ENCODE measurements around the gene CFAP251. TPM values are rescaled to one million over a fixed set of nuclear protein-coding genes. Genes with fewer than 3 reads are reported as not detected.

The CFAP251 gene
- total RNA-seq, 1 donor from 2014 or later = 9.3 TPM

GRCh38 chr12:122043476-122043875 lies 125.1 kb downstream of the CFAP251 start:
- H3K9me3 Mint-ChIP-seq (ENCODE audit: low read depth) = no peaks in the 10 kb centered on the region
- no peak for TF ChIP-seq CTCF (IDR thresholded peaks at IDR 0.05; ENCODE audit: unreplicated experiment)
- no peak overlapping the region for H3K4me3 Mint-ChIP-seq (ENCODE audit: low read depth)
- H3K4me1 Mint-ChIP-seq (ENCODE audit: low read depth) = peaks cover 11% of the 10 kb centered on the region
- H3K27ac Mint-ChIP-seq = no peak overlapping the region
- peaks cover 21% of the 10 kb centered on the region for H3K36me3 Mint-ChIP-seq (ENCODE audit: insufficient read depth)
- no peaks in the 10 kb centered on the region for H3K27me3 Mint-ChIP-seq
- no peak for DNase-seq (ENCODE audit: low spot score, unreplicated experiment)

GRCh38 chr12:122045262-122045661 lies 126.9 kb downstream of the CFAP251 start:
- no peak for TF ChIP-seq CTCF (IDR thresholded peaks at IDR 0.05; ENCODE audit: unreplicated experiment)
- Mint-ChIP-seq H3K36me3 (ENCODE audit: insufficient read depth) (peaks cover 18% of the 10 kb centered on the region), H3K27me3 (no peaks in the 10 kb centered on the region), H3K27ac (no peak overlapping the region), H3K4me1 (ENCODE audit: low read depth) (peaks cover 9% of the 10 kb centered on the region), H3K4me3 (ENCODE audit: low read depth) (no peak overlapping the region), H3K9me3 (ENCODE audit: low read depth) (no peaks in the 10 kb centered on the region)
- no peak for DNase-seq (ENCODE audit: low spot score, unreplicated experiment)

- Mint-ChIP-seq H3K9me3 (ENCODE audit: low read depth) (no peaks in the 10 kb centered on the region), H3K4me3 (ENCODE audit: low read depth) (no peak overlapping the region), H3K27me3 (no peaks in the 10 kb centered on the region), H3K27ac (no peak overlapping the region), H3K36me3 (ENCODE audit: insufficient read depth) (peaks cover 15% of the 10 kb centered on the region), H3K4me1 (ENCODE audit: low read depth) (peaks cover 3% of the 10 kb centered on the region)
- no peak for DNase-seq (ENCODE audit: low spot score, unreplicated experiment)
- no peak for TF ChIP-seq CTCF (IDR thresholded peaks at IDR 0.05; ENCODE audit: unreplicated experiment)
Measured at GRCh38 chr12:122046145-122046544, 127.8 kb downstream of the CFAP251 start.

GRCh38 chr12:122048151-122048550 lies 129.8 kb downstream of the CFAP251 start:
- peaks cover 10% of the 10 kb centered on the region for H3K36me3 Mint-ChIP-seq (ENCODE audit: insufficient read depth)
- H3K27ac Mint-ChIP-seq = no peak overlapping the region
- no peak for DNase-seq (ENCODE audit: low spot score, unreplicated experiment)
- H3K4me1 Mint-ChIP-seq (ENCODE audit: low read depth) = no peaks in the 10 kb centered on the region
- no peaks in the 10 kb centered on the region for H3K9me3 Mint-ChIP-seq (ENCODE audit: low read depth)
- no peaks in the 10 kb centered on the region for H3K27me3 Mint-ChIP-seq
- TF ChIP-seq CTCF (IDR thresholded peaks at IDR 0.05; ENCODE audit: unreplicated experiment) = no peak
- H3K4me3 Mint-ChIP-seq (ENCODE audit: low read depth) = no peak overlapping the region

- no peak overlapping the region for H3K27ac Mint-ChIP-seq
- peaks cover 12% of the 10 kb centered on the region for H3K36me3 Mint-ChIP-seq (ENCODE audit: insufficient read depth)
- no peaks in the 10 kb centered on the region for H3K9me3 Mint-ChIP-seq (ENCODE audit: low read depth)
- H3K4me3 Mint-ChIP-seq (ENCODE audit: low read depth) = no peak overlapping the region
- H3K27me3 Mint-ChIP-seq = no peaks in the 10 kb centered on the region
- H3K4me1 Mint-ChIP-seq (ENCODE audit: low read depth) = no peaks in the 10 kb centered on the region
- TF ChIP-seq CTCF (IDR thresholded peaks at IDR 0.05; ENCODE audit: unreplicated experiment) = no peak
- no peak for DNase-seq (ENCODE audit: low spot score, unreplicated experiment)
Measured at GRCh38 chr12:122049827-122050226, 131.4 kb downstream of the CFAP251 start.
